HCT116 (cell line): ENCODE data around the gene NPL. TPM values are rescaled to one million over a fixed set of nuclear protein-coding genes. Genes with fewer than 3 reads are reported as not detected.

Experiments
- ATAC-seq: fragments of 200-7000 bp; cut with Tn5 transposase; 2 replicates; pipeline ENCODE4 v1.9.1; 2020; ENCODE audit warnings: mild to moderate bottlenecking, moderate library complexity
- BruUV-seq: library from RNA; stranded (reverse); fragments of 400-500 nt; replicated peaks from 2 replicates; lab custom pipeline; 2021; lab: Mats Ljungman, UMichigan
- CTCF ChIA-PET: fragments of 300-600 bp; sonication (Branson Sonifier 250); formaldehyde crosslinking; loops from one replicate; lab custom pipeline; 2021; ENCODE audit warnings: antibody characterized with exemption; lab: Charles Lee
- POLR2A ChIA-PET: fragments of 300-600, 350-600 bp; sonication (Branson Sonifier 250); formaldehyde crosslinking; loops from one replicate; lab custom pipeline; 2021; ENCODE audit warnings: antibody characterized with exemption; lab: Charles Lee
- RAD21 ChIA-PET, 2 experiments: fragments of 300-600 bp; sonication (Branson Sonifier 250); formaldehyde crosslinking; loops; one replicate each; lab custom pipeline; 2023; ENCODE audit warnings: low total read pairs in 2 of 2; ENCODE audit not compliant: uncharacterized antibody in 2 of 2, unreplicated experiment in 2 of 2, low non-redundant PET in 1 of 2; lab: Charles Lee
- DNase-seq: peaks from one replicate; pipeline ENCODE4 v3.0.0-alpha.2; 2010; ENCODE audit warnings: low read depth, low spot score
- H2AFZ ChIP-seq: fragments of 200-600 bp; shearing (Covaris generic), sonication (generic); 2 replicates; pipeline ENCODE4 v1.6.1; 2017; ENCODE audit warnings: low read depth, mixed run types, mixed read lengths, antibody characterized with exemption, low read length; ENCODE audit not compliant: poor library complexity, severe bottlenecking
- H3K27ac ChIP-seq: 2 replicates; pipeline ENCODE4 v1.5.1; 2012; ENCODE audit warnings: low read depth, low read length
- H3K27me3 ChIP-seq: fragments of 200-600 bp; sonication (generic); 2 replicates; pipeline ENCODE4 v1.6.1; 2016; ENCODE audit warnings: mixed run types, low read length, mixed read lengths; ENCODE audit not compliant: insufficient read depth
- H3K36me3 ChIP-seq, 2 experiments: fragments of 200-500 bp in 1 of 2; fragments of 200-600 bp in 1 of 2; sonication (Bioruptor generic) in 1 of 2; sonication (generic) in 1 of 2; 2 replicates each; pipeline versions ENCODE4 v1.5.1 to v1.6.1; 2014 to 2016; ENCODE audit warnings: low read length in 2 of 2, inconsistent platforms in 1 of 2, mixed read lengths in 1 of 2, mixed run types in 1 of 2; ENCODE audit not compliant: insufficient read depth in 2 of 2, control insufficient read depth in 1 of 2
- H3K4me1 ChIP-seq, 2 experiments: fragments of 200-600 bp in 1 of 2; sonication (generic) in 1 of 2; 2 replicates each; pipeline versions ENCODE4 v1.5.1 to v1.6.1; 2012 to 2017; ENCODE audit warnings: low read length in 2 of 2, inconsistent platforms in 1 of 2, mild to moderate bottlenecking in 1 of 2, mixed read lengths in 1 of 2, mixed run types in 1 of 2, moderate library complexity in 1 of 2; ENCODE audit not compliant: insufficient read depth in 2 of 2, control insufficient read depth in 1 of 2
- H3K4me2 ChIP-seq: fragments of 200-600 bp; sonication (generic); 2 replicates; pipeline ENCODE4 v1.6.1; 2017; ENCODE audit warnings: mixed run types, low read length, mixed read lengths
- H3K4me3 ChIP-seq, 2 experiments: fragments of 200-600 bp in 1 of 2; sonication (generic) in 1 of 2; replicated peaks in 1 of 2; 2 replicates each; pipeline ENCODE4 v1.5.1; 2011 to 2016; ENCODE audit warnings: low read length in 2 of 2, control low read depth in 1 of 2, low read depth in 1 of 2, mild to moderate bottlenecking in 1 of 2, mixed read lengths in 1 of 2, mixed run types in 1 of 2
- H3K79me2 ChIP-seq: fragments of 200-600 bp; sonication (generic); 2 replicates; pipeline ENCODE4 v1.6.1; 2017; ENCODE audit warnings: mild to moderate bottlenecking, mixed run types, low read length, moderate library complexity, mixed read lengths; ENCODE audit not compliant: insufficient read depth
- H3K9ac ChIP-seq: fragments of 200-600 bp; sonication (generic); 2 replicates; pipeline ENCODE4 v1.6.1; 2016; ENCODE audit warnings: low read length, mixed read lengths
- H3K9me2 ChIP-seq: fragments of 200-600 bp; sonication (generic), shearing (Covaris generic); 2 replicates; pipeline ENCODE4 v1.6.1; 2017; ENCODE audit warnings: mixed run types, mild to moderate bottlenecking, moderate library complexity; ENCODE audit not compliant: insufficient read depth
- H3K9me3 ChIP-seq, 2 experiments: fragments of 200-500 bp in 1 of 2; fragments of 200-600 bp in 1 of 2; sonication (Bioruptor generic) in 1 of 2; sonication (generic) in 1 of 2; 2 replicates each; pipeline ENCODE4 v1.6.1; 2014 to 2017; ENCODE audit warnings: low read length in 2 of 2, mixed read lengths in 2 of 2, inconsistent platforms in 1 of 2, low read depth in 1 of 2, mild to moderate bottlenecking in 1 of 2, mixed run types in 1 of 2, moderate library complexity in 1 of 2; ENCODE audit not compliant: control insufficient read depth in 1 of 2, insufficient read depth in 1 of 2
- H4K20me1 ChIP-seq: fragments of 200-600 bp; sonication (generic), shearing (Covaris generic); 2 replicates; pipeline ENCODE4 v1.6.1; 2017; ENCODE audit warnings: mixed run types, mild to moderate bottlenecking, moderate library complexity; ENCODE audit not compliant: insufficient read depth
- CEBPB ChIP-seq: IDR thresholded peaks from 2 replicates; pipeline ENCODE4 v1.6.1; 2012; ENCODE audit warnings: low read depth
- EGR1 ChIP-seq: IDR thresholded peaks from 2 replicates; pipeline ENCODE4 v1.6.1; 2012; ENCODE audit warnings: low read depth
- ELF1 ChIP-seq: IDR thresholded peaks from 2 replicates; pipeline ENCODE4 v1.6.1; 2012; ENCODE audit warnings: low read depth, borderline replicate concordance
- POLR2A ChIP-seq: IDR thresholded peaks from 2 replicates; pipeline ENCODE4 v1.7.0; 2011; ENCODE audit warnings: borderline replicate concordance; ENCODE audit not compliant: insufficient read depth, insufficient read length; ENCODE audit errors: extremely low read depth
- SP1 ChIP-seq: IDR thresholded peaks from 2 replicates; pipeline ENCODE4 v1.6.1; 2012; ENCODE audit warnings: low read depth
- intact Hi-C: fragments of 100-400 bp; cut with micrococcal nuclease; formaldehyde crosslinking; loops from 2 replicates; pipeline ENCODE4 v1.10.0; 2022
- total RNA-seq: library from RNA; stranded (reverse); gene quantifications from one replicate; pipeline ENCODE4 v1.2.1, GENCODE V29; 2021; ENCODE audit not compliant: unreplicated experiment
- TF ChIP-seq, protein P1 (sequence below), 3 experiments: fragments of 200-600 bp in 1 of 3; sonication (generic) in 1 of 3; IDR thresholded peaks in 2 of 3; conservative IDR thresholded peaks in 1 of 3; 2 replicates each; pipeline ENCODE4 v1.5.1; 2012 to 2017; ENCODE audit warnings: low read depth in 2 of 3, low read length in 2 of 3, antibody characterized with exemption in 1 of 3, borderline replicate concordance in 1 of 3, control low read depth in 1 of 3, mild to moderate bottlenecking in 1 of 3, mixed read lengths in 1 of 3, mixed run types in 1 of 3, moderate library complexity in 1 of 3; ENCODE audit not compliant: insufficient read depth in 1 of 3
- TF ChIP-seq, protein P2 (sequence below): IDR thresholded peaks from 2 replicates; pipeline ENCODE4 v1.6.1; 2011; ENCODE audit warnings: mild to moderate bottlenecking, low read length, moderate library complexity; ENCODE audit not compliant: insufficient replicate concordance; ENCODE audit errors: extremely low read depth
- TF ChIP-seq, protein P3 (sequence below): IDR thresholded peaks from 2 replicates; pipeline ENCODE4 v1.6.1; 2012; ENCODE audit warnings: low read depth

The NPL gene
- total RNA-seq, 1 experiment from 2014 or later = 0.39 TPM

DNA sequence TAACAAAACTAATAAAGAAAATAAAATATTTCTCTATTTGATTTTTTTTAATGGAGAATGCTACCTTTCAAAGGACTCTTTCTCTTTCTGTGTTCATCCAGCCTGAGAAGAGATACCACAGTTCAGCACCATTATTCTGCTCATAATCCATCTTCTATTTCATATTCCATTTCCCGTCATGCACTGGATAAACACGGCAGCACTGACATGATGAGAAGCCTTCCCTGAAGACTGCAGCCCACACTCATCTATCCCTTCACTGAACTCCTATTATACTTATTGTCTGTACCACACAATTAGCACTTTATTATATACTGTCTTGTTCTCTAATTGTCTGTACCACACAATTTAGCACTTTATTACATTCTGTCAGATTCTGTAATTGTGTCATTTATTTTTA is 10.7 kb upstream of the NPL start:
- intact Hi-C loops = no loop called here
- ATAC-seq (no peak), DNase-seq (no peak)
- Histone ChIP-seq H3K27me3 (no peaks in the 10 kb centered on the region), H3K36me3 (no peaks in the 10 kb centered on the region), H3K79me2 (no peaks in the 10 kb centered on the region), H3K4me1 (no peaks in the 10 kb centered on the region), H3K9me3 (no peaks in the 10 kb centered on the region), H3K9ac (no peak overlapping the region), H3K4me3 (no peak overlapping the region), H2AFZ (no peak overlapping the region), H3K4me2 (no peak overlapping the region), H3K9me2 (no peaks in the 10 kb centered on the region), H3K27ac (no peak overlapping the region), H4K20me1 (no peaks in the 10 kb centered on the region)
- POLR2A ChIA-PET = no interaction called here
- TF ChIP-seq ELF1 = no peak
- TF ChIP-seq CEBPB = no peak
- TF ChIP-seq, protein P1, sequence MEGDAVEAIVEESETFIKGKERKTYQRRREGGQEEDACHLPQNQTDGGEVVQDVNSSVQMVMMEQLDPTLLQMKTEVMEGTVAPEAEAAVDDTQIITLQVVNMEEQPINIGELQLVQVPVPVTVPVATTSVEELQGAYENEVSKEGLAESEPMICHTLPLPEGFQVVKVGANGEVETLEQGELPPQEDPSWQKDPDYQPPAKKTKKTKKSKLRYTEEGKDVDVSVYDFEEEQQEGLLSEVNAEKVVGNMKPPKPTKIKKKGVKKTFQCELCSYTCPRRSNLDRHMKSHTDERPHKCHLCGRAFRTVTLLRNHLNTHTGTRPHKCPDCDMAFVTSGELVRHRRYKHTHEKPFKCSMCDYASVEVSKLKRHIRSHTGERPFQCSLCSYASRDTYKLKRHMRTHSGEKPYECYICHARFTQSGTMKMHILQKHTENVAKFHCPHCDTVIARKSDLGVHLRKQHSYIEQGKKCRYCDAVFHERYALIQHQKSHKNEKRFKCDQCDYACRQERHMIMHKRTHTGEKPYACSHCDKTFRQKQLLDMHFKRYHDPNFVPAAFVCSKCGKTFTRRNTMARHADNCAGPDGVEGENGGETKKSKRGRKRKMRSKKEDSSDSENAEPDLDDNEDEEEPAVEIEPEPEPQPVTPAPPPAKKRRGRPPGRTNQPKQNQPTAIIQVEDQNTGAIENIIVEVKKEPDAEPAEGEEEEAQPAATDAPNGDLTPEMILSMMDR (IDR thresholded peaks at IDR 0.05 in 2 of 3, conservative IDR thresholded peaks at IDR 0.05 in 1 of 3; ENCODE audit: borderline replicate concordance in 1 of 3, insufficient read depth in 1 of 3, low read depth in 2 of 3, low read length in 2 of 3) = no peak
- TF ChIP-seq, protein P2, sequence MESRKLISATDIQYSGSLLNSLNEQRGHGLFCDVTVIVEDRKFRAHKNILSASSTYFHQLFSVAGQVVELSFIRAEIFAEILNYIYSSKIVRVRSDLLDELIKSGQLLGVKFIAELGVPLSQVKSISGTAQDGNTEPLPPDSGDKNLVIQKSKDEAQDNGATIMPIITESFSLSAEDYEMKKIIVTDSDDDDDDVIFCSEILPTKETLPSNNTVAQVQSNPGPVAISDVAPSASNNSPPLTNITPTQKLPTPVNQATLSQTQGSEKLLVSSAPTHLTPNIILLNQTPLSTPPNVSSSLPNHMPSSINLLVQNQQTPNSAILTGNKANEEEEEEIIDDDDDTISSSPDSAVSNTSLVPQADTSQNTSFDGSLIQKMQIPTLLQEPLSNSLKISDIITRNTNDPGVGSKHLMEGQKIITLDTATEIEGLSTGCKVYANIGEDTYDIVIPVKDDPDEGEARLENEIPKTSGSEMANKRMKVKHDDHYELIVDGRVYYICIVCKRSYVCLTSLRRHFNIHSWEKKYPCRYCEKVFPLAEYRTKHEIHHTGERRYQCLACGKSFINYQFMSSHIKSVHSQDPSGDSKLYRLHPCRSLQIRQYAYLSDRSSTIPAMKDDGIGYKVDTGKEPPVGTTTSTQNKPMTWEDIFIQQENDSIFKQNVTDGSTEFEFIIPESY = no peak
- no peak for TF ChIP-seq SP1
- TF ChIP-seq, protein P3, sequence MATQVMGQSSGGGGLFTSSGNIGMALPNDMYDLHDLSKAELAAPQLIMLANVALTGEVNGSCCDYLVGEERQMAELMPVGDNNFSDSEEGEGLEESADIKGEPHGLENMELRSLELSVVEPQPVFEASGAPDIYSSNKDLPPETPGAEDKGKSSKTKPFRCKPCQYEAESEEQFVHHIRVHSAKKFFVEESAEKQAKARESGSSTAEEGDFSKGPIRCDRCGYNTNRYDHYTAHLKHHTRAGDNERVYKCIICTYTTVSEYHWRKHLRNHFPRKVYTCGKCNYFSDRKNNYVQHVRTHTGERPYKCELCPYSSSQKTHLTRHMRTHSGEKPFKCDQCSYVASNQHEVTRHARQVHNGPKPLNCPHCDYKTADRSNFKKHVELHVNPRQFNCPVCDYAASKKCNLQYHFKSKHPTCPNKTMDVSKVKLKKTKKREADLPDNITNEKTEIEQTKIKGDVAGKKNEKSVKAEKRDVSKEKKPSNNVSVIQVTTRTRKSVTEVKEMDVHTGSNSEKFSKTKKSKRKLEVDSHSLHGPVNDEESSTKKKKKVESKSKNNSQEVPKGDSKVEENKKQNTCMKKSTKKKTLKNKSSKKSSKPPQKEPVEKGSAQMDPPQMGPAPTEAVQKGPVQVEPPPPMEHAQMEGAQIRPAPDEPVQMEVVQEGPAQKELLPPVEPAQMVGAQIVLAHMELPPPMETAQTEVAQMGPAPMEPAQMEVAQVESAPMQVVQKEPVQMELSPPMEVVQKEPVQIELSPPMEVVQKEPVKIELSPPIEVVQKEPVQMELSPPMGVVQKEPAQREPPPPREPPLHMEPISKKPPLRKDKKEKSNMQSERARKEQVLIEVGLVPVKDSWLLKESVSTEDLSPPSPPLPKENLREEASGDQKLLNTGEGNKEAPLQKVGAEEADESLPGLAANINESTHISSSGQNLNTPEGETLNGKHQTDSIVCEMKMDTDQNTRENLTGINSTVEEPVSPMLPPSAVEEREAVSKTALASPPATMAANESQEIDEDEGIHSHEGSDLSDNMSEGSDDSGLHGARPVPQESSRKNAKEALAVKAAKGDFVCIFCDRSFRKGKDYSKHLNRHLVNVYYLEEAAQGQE = no peak
- TF ChIP-seq POLR2A = no peak
- TF ChIP-seq EGR1 = no peak
- no TSS peak for BruUV-seq
- RAD21 ChIA-PET = no interaction called here
- CTCF ChIA-PET = no interaction called here
